A673 (cell line): ENCODE data around the gene LIN7B. TPM values are rescaled to one million over a fixed set of nuclear protein-coding genes. Genes with fewer than 3 reads are reported as not detected.
A peak's percentile ranks its signal among the peaks of the same experiment; 100 is the strongest.

ENCODE experiments used
- BruUV-seq: library from RNA; stranded (reverse); fragments of 400-500 nt; replicated peaks from 2 replicates; lab custom pipeline; 2021; lab: Mats Ljungman, UMichigan
- CTCF ChIA-PET: fragments of 300-600 bp; sonication (Branson Sonifier 250); formaldehyde crosslinking; loops from one replicate; lab custom pipeline; 2022; ENCODE audit warnings: antibody characterized with exemption; lab: Charles Lee
- POLR2A ChIA-PET: fragments of 300-600 bp; sonication (Branson Sonifier 250); formaldehyde crosslinking; loops from one replicate; lab custom pipeline; 2022; ENCODE audit warnings: antibody characterized with exemption; ENCODE audit not compliant: low non-redundant PET; lab: Charles Lee
- DNase-seq: peaks from one replicate; pipeline ENCODE4 v3.0.0-alpha.2; 2015; ENCODE audit warnings: low spot score
- H3K27ac ChIP-seq: fragments of 200-600 bp; sonication (generic); 2 replicates; pipeline ENCODE4 v1.5.1; 2016; ENCODE audit warnings: mixed run types, low read depth, mild to moderate bottlenecking, mixed read lengths, antibody characterized with exemption, low read length; ENCODE audit not compliant: poor library complexity, severe bottlenecking
- H3K27me3 ChIP-seq: fragments of 200-600 bp; sonication (generic); replicated peaks from 2 replicates; pipeline ENCODE4 v1.6.1; 2017; ENCODE audit warnings: mixed run types, low read depth, mild to moderate bottlenecking, mixed read lengths, antibody characterized with exemption, low read length; ENCODE audit not compliant: insufficient read depth, poor library complexity
- H3K36me3 ChIP-seq: fragments of 200-600 bp; sonication (generic); 2 replicates; pipeline ENCODE4 v1.6.1; 2016; ENCODE audit warnings: mixed run types, mild to moderate bottlenecking, mixed read lengths, antibody characterized with exemption, low read length; ENCODE audit not compliant: insufficient read depth, poor library complexity, severe bottlenecking
- H3K4me1 ChIP-seq: fragments of 200-600 bp; sonication (generic); 2 replicates; pipeline ENCODE4 v1.6.1; 2017; ENCODE audit warnings: mixed run types, mild to moderate bottlenecking, mixed read lengths, antibody characterized with exemption, low read length; ENCODE audit not compliant: insufficient read depth, poor library complexity, severe bottlenecking
- H3K4me3 ChIP-seq: fragments of 200-600 bp; sonication (generic); 2 replicates; pipeline ENCODE4 v1.5.1; 2016; ENCODE audit warnings: low read depth, mixed run types, mild to moderate bottlenecking, mixed read lengths, low read length; ENCODE audit not compliant: poor library complexity, severe bottlenecking
- H3K9me3 ChIP-seq: fragments of 200-600 bp; sonication (generic); 2 replicates; pipeline ENCODE4 v1.6.1; 2016; ENCODE audit warnings: mixed run types, low read depth, mild to moderate bottlenecking, mixed read lengths, antibody characterized with exemption, low read length; ENCODE audit not compliant: poor library complexity, severe bottlenecking
- EZH2 ChIP-seq: fragments of 200-600 bp; sonication (generic); IDR thresholded peaks from 2 replicates; pipeline ENCODE4 v1.6.1; 2017; ENCODE audit warnings: borderline replicate concordance, low read depth, mild to moderate bottlenecking, mixed read lengths, antibody characterized with exemption, low read length; ENCODE audit not compliant: poor library complexity, severe bottlenecking
- intact Hi-C: fragments of 100-400 bp; cut with micrococcal nuclease; formaldehyde crosslinking; loops from one replicate; pipeline ENCODE4 v1.10.0; 2022; ENCODE audit not compliant: unreplicated experiment
- total RNA-seq: library from RNA; stranded (reverse); gene quantifications from 2 replicates; pipeline ENCODE4 v1.2.3, GENCODE V29; 2021
- TF ChIP-seq, protein P1 (sequence below): fragments of 300-800, 200-600 bp; sonication (generic); conservative IDR thresholded peaks from 2 replicates; pipeline ENCODE4 v1.5.1; 2017; ENCODE audit warnings: low read depth, mild to moderate bottlenecking, antibody characterized with exemption, low read length, moderate library complexity, mixed read lengths

The LIN7B gene
- total RNA-seq, 1 experiment from 2014 or later, result 19.9 TPM

DNA sequence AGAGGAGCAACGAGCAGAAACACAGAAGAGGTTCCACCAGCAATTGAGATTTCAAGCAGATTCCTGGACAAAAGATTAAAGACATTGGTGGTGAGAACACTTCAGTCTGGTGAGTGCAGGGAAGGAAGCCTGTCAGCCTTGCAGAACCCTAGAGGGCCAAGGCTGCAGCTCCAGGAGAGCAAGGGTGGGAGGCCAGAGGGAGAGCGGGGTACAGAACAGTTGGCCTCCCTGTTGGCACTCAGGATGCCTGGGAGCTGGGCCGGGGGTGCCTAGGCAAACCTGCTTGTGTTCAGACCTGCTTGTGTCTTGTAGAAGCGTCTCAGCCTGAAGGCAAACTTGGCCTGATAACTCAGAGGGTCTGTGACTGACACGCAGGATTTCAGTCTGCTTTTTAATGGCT is 5.1 kb upstream of the LIN7B start:
- no peak for DNase-seq
- ChIA-PET CTCF (interaction anchor here (1.0 kb wide), 1 partner anchor 11 kb away, joined by 3 read pairs; no protein-coding TSS in a partner anchor), POLR2A (no interaction called here)
- no peaks in the 10 kb centered on the region for H3K27me3 ChIP-seq
- intact Hi-C loops, result no loop called here
- H3K27ac ChIP-seq, result peak overlapping the region; percentile 58
- H3K9me3 ChIP-seq, result no peaks in the 10 kb centered on the region
- H3K36me3 ChIP-seq, result peaks cover 58% of the 10 kb centered on the region
- TF ChIP-seq, protein P1, sequence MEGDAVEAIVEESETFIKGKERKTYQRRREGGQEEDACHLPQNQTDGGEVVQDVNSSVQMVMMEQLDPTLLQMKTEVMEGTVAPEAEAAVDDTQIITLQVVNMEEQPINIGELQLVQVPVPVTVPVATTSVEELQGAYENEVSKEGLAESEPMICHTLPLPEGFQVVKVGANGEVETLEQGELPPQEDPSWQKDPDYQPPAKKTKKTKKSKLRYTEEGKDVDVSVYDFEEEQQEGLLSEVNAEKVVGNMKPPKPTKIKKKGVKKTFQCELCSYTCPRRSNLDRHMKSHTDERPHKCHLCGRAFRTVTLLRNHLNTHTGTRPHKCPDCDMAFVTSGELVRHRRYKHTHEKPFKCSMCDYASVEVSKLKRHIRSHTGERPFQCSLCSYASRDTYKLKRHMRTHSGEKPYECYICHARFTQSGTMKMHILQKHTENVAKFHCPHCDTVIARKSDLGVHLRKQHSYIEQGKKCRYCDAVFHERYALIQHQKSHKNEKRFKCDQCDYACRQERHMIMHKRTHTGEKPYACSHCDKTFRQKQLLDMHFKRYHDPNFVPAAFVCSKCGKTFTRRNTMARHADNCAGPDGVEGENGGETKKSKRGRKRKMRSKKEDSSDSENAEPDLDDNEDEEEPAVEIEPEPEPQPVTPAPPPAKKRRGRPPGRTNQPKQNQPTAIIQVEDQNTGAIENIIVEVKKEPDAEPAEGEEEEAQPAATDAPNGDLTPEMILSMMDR, result no peak
- no peak for TF ChIP-seq EZH2
- H3K4me1 ChIP-seq, result peaks cover 10% of the 10 kb centered on the region
- no peak overlapping the region for H3K4me3 ChIP-seq
- BruUV-seq, result no TSS peak

DNA sequence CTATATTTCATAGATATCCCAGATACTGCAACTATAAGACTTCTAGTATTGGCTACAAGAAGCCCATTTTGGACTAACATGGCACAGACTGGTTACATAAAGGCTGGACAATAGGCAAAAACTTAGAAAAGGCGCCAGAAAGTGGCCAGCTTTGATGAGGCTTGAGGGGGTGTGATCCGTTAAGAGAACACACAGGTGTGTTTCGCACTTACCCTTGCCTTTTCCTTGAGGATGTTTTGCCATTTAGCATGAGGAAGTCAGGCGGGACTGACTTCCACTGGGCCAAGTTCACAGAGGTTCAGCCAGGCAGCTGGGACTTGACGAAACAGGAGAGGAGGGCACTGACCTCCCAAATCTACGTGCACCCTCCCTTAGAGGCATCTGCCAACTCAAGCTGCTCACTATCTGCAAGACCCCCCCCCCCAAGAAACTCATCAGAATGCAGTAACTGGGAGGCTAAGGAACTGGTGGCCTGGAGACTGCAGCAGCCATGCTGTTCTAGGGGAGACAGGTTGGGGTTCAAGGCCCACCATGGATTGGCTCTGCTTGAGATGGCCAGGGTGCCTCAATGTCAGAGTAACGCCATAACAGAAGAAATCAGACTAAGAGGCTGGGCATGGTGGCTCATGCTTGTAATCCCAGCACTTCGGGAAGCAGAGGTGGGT is 4.5 kb upstream of the LIN7B start:
- BruUV-seq, result no TSS peak
- no peak for DNase-seq
- TF ChIP-seq, protein P1, result no peak
- no peak for TF ChIP-seq EZH2
- ChIA-PET POLR2A (no interaction called here), CTCF (no interaction called here)
- H3K36me3 ChIP-seq, result peaks cover 51% of the 10 kb centered on the region
- H3K9me3 ChIP-seq, result no peaks in the 10 kb centered on the region
- no peak overlapping the region for H3K4me3 ChIP-seq
- intact Hi-C loops, result loop anchor here (5.0 kb wide), 1 partner anchor 103 kb away; no protein-coding TSS in a partner anchor
- no peaks in the 10 kb centered on the region for H3K27me3 ChIP-seq
- peaks cover 6% of the 10 kb centered on the region for H3K4me1 ChIP-seq
- H3K27ac ChIP-seq, result peak overlapping the region; percentile 58

DNA sequence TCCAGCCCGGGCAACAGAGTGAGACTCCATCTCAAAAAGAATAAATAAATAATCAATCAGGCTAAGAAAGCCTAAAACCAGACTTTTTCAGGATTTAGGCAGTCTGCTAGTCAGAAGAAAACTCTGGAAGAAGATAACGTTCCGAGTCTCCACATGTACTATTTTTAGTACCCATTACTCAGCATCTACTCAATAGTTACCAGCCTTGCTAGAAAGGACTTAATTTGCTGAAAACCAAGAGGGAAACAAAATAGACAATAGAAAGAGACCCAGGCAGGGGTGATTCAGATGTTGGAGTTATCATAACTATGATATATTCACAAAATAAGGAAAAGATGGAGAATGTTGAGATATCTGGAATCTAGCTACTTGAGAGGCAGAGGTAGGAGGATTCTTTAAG is 3.6 kb upstream of the LIN7B start:
- no TSS peak for BruUV-seq
- DNase-seq, result no peak
- Histone ChIP-seq H3K9me3 (no peaks in the 10 kb centered on the region), H3K36me3 (peaks cover 44% of the 10 kb centered on the region), H3K27ac (peak overlapping the region; percentile 41), H3K27me3 (no peaks in the 10 kb centered on the region), H3K4me3 (no peak overlapping the region), H3K4me1 (peaks cover 6% of the 10 kb centered on the region)
- intact Hi-C loops, result loop anchor here (5.0 kb wide), 1 partner anchor 102 kb away; no protein-coding TSS in a partner anchor
- no peak for TF ChIP-seq EZH2
- TF ChIP-seq, protein P1, result no peak
- CTCF ChIA-PET, result interaction anchor here (0.8 to 1.0 kb wide), 2 partner anchors 13 to 17 kb away, joined by 4 to 12 read pairs; no protein-coding TSS in a partner anchor
- POLR2A ChIA-PET, result no interaction called here
